GM19035 (cell line): Measurements from ENCODE around the gene SERTAD2.
A peak's percentile ranks its signal among the peaks of the same experiment; 100 is the strongest.

ENCODE experiments used
- ATAC-seq: cut with Tn5 transposase; IDR thresholded peaks from one replicate; pipeline ENCODE4 v1.9.1; 2021; ENCODE audit not compliant: unreplicated experiment

Gene SERTAD2

GRCh38 chr2:64587561-64587960 is 66.2 kb downstream of the SERTAD2 start:
- ATAC-seq, result no peak

DNA sequence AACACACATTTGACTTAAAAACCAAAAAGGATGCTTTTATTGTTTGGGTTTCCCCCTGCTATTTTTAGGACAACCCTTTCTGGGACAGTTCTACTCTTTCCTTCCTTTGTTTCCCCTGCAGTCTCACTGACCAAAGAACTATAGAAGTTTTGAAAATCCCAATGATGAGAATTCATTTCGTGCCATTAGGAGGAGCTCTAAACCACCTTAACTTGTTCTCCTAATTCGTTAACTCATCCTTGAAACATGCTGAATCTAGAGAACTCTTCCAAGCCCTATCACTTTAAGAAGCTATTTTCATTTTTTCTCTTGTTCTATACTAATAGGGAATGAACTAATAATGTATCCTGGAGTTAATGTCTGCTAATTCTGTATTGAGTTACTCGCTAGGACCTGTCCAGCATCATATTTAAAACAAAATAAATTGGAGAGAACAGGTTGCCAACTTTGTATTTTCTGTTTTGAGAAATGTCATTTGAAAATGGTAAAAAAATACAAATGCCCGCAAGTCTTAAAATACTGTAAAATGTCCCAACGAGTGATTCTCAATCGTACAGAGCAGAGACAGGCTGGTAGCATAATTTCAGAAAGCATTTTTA is 66.7 kb downstream of the SERTAD2 start:
- no peak for ATAC-seq

- no peak for ATAC-seq
Measured at GRCh38 chr2:64586054-64586453, 67.7 kb downstream of the SERTAD2 start.

DNA sequence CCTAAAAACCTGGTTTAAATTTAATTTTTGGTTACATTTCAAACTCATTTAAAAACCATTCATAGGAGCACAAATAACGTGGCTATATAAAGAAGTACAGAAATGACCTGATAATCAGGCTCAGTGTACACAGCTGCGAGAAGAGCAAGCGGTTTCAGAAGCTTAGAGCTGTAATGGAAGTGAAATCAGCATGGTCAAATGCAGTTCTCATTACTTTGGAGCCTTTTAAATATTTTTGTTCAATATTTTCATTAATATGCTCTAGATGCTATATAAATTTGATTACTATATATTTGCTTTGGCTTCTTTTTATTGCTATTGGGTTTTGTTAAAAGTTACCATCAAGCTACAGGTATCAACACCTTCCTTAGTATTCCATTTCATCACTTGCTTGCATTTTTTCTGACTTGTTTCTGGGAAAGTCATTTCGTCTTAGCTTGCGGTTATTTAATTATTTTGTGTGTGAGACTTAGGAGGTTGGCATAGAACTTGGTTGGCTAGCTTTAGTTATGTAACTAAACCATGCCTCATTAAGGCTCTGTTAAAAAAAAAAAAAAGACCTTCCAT is 70.9 kb downstream of the SERTAD2 start:
- peak; percentile 87 for ATAC-seq

DNA sequence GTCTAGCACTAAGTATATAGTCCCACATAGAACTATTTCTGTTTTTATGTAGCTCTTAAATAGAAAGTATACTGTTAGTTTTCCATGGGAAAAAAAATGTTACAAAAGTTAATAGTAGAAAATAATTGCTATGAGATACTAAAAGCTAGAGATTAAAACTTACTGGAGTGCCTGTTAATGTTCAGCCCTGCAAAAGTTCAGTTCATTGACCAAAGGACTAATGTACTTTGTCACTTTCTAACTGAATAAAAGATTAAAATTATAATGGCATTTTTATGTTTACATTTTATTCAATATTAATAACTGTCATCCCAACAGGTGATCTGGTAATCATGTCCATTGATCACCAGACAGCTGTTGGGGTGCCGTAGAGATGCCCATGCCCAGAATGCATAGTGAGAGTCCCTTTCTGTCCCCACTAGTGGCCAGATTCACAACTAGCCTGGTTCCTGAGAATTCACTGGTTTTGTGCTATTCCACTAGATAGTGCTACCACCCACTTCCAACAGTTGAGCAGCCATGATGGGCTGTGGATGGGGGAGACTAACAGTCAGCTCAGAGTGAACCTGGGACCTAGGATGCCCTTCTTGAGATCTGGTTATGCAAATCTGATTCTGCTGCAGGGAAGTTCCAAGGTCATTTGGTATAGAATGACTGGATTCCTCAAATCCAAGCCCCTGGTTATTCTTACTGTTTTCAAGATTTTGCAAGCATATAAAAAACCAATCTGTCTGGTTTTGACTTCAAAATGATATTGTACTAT is 71.8 kb downstream of the SERTAD2 start:
- ATAC-seq, result no peak
